Right kidney (tissue), 1 donor: ENCODE data around the gene P2RX4.
A peak's percentile ranks its signal among the peaks of the same experiment; 100 is the strongest.
"Not testable (repeated sequence)": the region's sequence is repeated elsewhere in the genome, so short reads cannot be mapped to it uniquely, and the experiment has no call there.

ENCODE experiments used
- DNase-seq: peaks from one replicate; pipeline ENCODE4 v3.0.0-alpha.2; 2016

P2RX4 gene

GRCh38 chr12:121241156-121241970, 31.4 kb downstream of the P2RX4 start:
- peak; percentile 61 for DNase-seq

- DNase-seq, result no peak
Observed at GRCh38 chr12:121245031-121245430, 35.1 kb downstream of the P2RX4 start.

- no peak for DNase-seq
Observed at GRCh38 chr12:121245951-121246350, 36.0 kb downstream of the P2RX4 start.

- DNase-seq, result no peak
Observed at GRCh38 chr12:121246893-121247557, 37.1 kb downstream of the P2RX4 start.

GRCh38 chr12:121248622-121249021, 38.7 kb downstream of the P2RX4 start:
- no peak for DNase-seq

GRCh38 chr12:121250359-121250758, 40.4 kb downstream of the P2RX4 start:
- no peak for DNase-seq

- DNase-seq, result no peak
Observed at GRCh38 chr12:121251838-121252237, 41.9 kb downstream of the P2RX4 start.

GRCh38 chr12:121252712-121253345, 42.9 kb downstream of the P2RX4 start:
- DNase-seq, result no peak

- no peak for DNase-seq
Observed at GRCh38 chr12:121253638-121254335, 43.9 kb downstream of the P2RX4 start.

- no peak for DNase-seq
Observed at GRCh38 chr12:121255433-121255832, 45.5 kb downstream of the P2RX4 start.

- not testable (repeated sequence) for DNase-seq
Observed at GRCh38 chr12:121257704-121258449, 47.9 kb downstream of the P2RX4 start.

GRCh38 chr12:121259074-121259473, 49.1 kb downstream of the P2RX4 start:
- no peak for DNase-seq

- DNase-seq, result no peak
Observed at GRCh38 chr12:121260091-121260490, 50.2 kb downstream of the P2RX4 start.

- DNase-seq, result no peak
Observed at GRCh38 chr12:121261398-121261797, 51.5 kb downstream of the P2RX4 start.

GRCh38 chr12:121263206-121263935, 53.4 kb downstream of the P2RX4 start:
- no peak for DNase-seq

GRCh38 chr12:121264135-121264534, 54.2 kb downstream of the P2RX4 start:
- DNase-seq, result no peak

- DNase-seq, result no peak
Observed at GRCh38 chr12:121264951-121265515, 55.1 kb downstream of the P2RX4 start.

GRCh38 chr12:121267822-121268221, 57.9 kb downstream of the P2RX4 start:
- DNase-seq, result no peak

GRCh38 chr12:121273364-121273896, 63.5 kb downstream of the P2RX4 start:
- no peak for DNase-seq

GRCh38 chr12:121274036-121274763, 64.3 kb downstream of the P2RX4 start:
- no peak for DNase-seq
